T-helper 1 cell treated with Interleukin-12 subunit alpha and Interleukin-12 subunit beta and Interleukin-4 antibody, amounts not matched to agents 30 μg/mL and 1 μg/mL, for 36 hours (primary cell): ENCODE data around the gene ZMYND11.
"Not testable (repeated sequence)": the region's sequence is repeated elsewhere in the genome, so short reads cannot be mapped to it uniquely, and the experiment has no call there.

Experiments used
- H3K27ac Mint-ChIP-seq: one replicate; pipeline ENCODE4 v1.8.0; 2021; ENCODE audit warnings: mild to moderate bottlenecking, mixed read lengths
- H3K27me3 Mint-ChIP-seq: one replicate; pipeline ENCODE4 v1.8.0; 2021; ENCODE audit warnings: low read depth, mixed read lengths
- H3K36me3 Mint-ChIP-seq: one replicate; pipeline ENCODE4 v1.8.0; 2021; ENCODE audit warnings: low read depth, mixed read lengths
- H3K4me1 Mint-ChIP-seq: one replicate; pipeline ENCODE4 v1.8.0; 2021; ENCODE audit warnings: low read depth, mixed read lengths
- H3K4me3 Mint-ChIP-seq: one replicate; pipeline ENCODE4 v1.8.0; 2021; ENCODE audit warnings: mild to moderate bottlenecking, moderate library complexity, mixed read lengths
- H3K9me3 Mint-ChIP-seq: one replicate; pipeline ENCODE4 v1.8.0; 2021; ENCODE audit warnings: mixed read lengths

The ZMYND11 gene

DNA sequence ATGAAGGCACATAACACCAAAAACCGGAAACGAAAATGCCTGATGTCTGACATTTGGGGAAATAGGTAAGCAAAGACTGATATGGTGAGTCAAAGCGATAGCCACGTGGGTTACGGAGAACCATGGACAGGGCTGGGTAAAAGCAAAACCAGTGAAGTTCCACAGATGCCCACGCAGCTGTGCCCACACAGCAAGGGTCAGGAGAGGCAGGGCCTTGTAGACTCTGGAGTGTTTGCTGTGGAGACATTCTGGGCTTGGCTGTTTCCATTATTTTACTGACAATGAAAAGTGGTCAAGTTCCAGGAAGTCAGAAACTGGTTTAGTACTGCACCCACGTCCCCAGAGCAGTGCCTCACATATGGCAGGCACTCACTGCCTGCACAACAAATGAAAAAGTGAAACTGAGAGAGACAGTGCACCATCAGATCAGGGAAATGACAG lies 148.7 kb downstream of the ZMYND11 start:
- Mint-ChIP-seq H3K27me3 (no peaks in the 10 kb centered on the region), H3K4me1 (peaks cover 17% of the 10 kb centered on the region), H3K36me3 (peaks cover 5% of the 10 kb centered on the region), H3K27ac (peak overlapping the region; percentile 80), H3K9me3 (no peaks in the 10 kb centered on the region), H3K4me3 (peak overlapping the region; percentile 29)

DNA sequence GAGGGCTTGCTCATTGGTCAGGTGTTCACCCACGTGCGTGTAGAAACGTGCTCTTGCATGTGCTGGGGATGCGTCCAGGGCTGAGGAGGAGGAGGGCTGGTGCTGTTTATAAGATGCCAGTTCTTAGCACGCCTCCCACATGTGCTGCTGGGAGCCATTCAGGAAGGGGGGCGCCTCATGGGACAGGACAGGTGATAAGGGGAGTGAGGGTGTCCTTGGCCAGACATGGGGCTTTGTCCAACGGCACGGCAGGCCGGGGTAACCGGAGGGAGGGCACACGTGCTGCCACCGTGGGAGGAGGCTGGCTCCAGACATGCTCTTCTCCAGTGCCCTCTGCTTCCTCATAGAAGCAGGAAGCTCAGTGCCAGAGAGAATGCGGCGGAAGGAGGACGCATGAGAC lies 150.0 kb downstream of the ZMYND11 start:
- Mint-ChIP-seq H3K4me3 (no peak overlapping the region), H3K27ac (no peak overlapping the region), H3K9me3 (no peaks in the 10 kb centered on the region), H3K27me3 (no peaks in the 10 kb centered on the region), H3K4me1 (peaks cover 17% of the 10 kb centered on the region), H3K36me3 (peaks cover 5% of the 10 kb centered on the region)

DNA sequence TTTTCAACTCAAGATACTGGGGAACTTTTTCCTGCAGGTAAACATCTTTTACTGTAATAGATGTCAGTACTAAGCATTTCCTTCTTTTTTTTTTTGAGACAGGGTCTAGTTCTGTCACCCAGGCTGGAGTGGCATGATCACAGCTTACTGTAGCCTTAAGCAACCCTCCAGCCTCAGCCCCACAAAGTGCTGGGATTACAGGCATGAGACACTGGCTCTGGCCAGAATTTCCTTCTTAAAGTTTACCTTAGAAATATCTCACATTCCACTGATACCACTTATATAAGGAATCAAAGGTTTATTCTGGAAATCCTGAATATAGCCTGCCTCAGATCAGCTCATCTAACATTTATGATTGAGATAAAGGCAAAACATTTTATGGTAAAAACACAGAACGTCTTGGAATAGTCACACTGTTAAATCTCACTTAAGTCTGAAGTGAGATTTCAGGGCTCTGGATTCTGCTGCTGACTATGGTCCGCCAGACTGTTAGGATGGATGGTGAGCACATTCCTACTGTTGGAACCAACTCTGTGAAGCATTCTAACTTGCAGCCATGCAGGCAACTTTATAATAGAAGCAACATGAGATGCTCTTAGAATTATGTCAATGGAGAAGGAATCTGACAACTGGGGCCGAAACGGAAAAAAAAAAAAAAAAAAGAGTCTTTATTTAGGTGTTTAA lies 151.9 kb downstream of the ZMYND11 start:
- H3K36me3 Mint-ChIP-seq: peaks cover 5% of the 10 kb centered on the region
- H3K4me3 Mint-ChIP-seq: no peak overlapping the region
- H3K27me3 Mint-ChIP-seq: no peaks in the 10 kb centered on the region
- peaks cover 16% of the 10 kb centered on the region for H3K4me1 Mint-ChIP-seq
- H3K27ac Mint-ChIP-seq: no peak overlapping the region
- no peaks in the 10 kb centered on the region for H3K9me3 Mint-ChIP-seq

DNA sequence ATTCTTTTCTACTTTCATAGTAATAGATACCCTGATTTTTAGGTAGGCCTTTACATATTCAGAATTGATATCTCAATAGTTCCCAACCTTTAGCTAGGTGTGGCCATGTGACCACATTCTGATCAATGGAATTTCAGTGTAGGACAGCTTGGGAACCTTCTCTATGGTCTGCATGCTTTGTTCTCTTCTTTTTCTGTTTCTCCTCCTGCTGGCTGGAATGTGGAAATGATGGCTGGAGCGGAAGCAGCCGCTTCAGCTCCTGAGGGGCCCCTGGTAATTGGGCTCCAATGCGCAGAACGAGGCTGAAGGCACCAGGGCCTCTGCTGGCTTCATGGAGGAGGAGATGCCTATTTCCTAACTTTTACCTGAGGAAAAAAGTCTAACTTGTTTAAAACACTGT lies 152.6 kb downstream of the ZMYND11 start:
- no peaks in the 10 kb centered on the region for H3K27me3 Mint-ChIP-seq

DNA sequence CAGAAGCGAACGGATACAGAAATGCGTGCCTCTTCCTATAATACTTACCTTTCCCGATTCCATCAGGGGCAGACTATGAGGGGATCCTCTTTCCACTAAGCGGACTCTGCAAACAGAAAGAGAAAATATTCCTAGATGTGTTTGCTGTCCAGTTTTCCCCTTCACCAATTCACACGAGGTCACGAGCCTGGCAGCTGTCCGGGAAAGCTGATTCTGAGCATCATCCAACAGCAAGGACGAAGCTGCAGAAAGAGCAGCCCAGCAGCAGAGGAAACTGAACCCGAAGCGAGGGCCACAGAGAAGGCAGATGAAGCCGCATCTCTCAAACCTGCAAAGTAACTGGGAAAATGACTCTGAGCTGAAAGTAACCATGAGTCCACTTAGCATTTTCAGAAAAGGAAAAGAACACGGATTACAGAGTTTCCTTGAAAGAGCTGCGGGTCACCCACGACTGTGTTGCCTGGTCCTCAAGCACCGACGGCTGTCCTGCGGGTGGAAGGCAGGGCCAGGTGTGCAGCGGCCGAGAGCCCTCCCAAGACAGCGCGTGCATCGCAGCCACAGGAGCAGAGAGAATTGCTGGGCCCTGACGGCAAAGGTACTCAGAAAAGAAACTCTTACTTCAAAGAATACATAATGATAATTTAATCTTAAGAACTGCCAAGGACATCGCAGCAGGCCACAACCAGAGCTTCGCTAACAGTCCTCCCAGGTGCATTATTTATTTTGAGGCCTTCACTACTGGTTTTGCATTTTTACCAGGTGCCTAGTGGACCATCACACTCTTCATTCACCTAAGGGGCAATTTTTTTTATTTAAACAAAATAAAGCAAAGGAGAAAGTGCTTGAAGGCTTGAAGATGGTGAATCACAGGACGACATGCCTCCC lies 153.3 kb downstream of the ZMYND11 start:
- Mint-ChIP-seq H3K9me3 (no peaks in the 10 kb centered on the region), H3K4me3 (no peak overlapping the region), H3K36me3 (peaks cover 5% of the 10 kb centered on the region), H3K4me1 (peaks cover 10% of the 10 kb centered on the region), H3K27ac (no peak overlapping the region), H3K27me3 (no peaks in the 10 kb centered on the region)

More for the DNA sequence above, 152.6 kb downstream of the ZMYND11 start:
- H3K4me1 Mint-ChIP-seq: peaks cover 16% of the 10 kb centered on the region
- no peak overlapping the region for H3K4me3 Mint-ChIP-seq
- no peak overlapping the region for H3K27ac Mint-ChIP-seq
- H3K36me3 Mint-ChIP-seq: peaks cover 5% of the 10 kb centered on the region
- no peaks in the 10 kb centered on the region for H3K9me3 Mint-ChIP-seq

DNA sequence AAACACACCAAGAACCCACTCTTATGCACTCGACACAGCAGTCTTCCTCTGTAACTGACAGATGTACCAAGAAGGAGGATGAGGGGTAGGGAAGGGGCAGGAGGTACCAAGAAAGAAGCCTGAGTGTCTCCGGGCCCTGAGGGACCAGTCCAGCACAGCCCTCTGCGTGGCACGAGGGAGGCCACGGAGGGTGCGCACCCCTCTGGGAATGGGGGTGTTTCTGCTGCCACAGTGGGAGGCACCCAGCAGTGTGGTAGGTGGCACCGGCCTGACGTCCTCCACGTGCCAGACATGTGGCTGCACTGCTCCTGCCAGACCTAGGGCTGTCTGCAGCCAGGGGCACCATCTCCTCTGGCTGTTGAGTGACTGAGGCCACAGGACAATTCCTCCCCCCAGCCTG lies 154.3 kb downstream of the ZMYND11 start:
- no peaks in the 10 kb centered on the region for H3K9me3 Mint-ChIP-seq
- H3K27ac Mint-ChIP-seq: no peak overlapping the region
- peaks cover 1% of the 10 kb centered on the region for H3K36me3 Mint-ChIP-seq
- H3K4me1 Mint-ChIP-seq: peaks cover 3% of the 10 kb centered on the region
- H3K4me3 Mint-ChIP-seq: no peak overlapping the region
- no peaks in the 10 kb centered on the region for H3K27me3 Mint-ChIP-seq

DNA sequence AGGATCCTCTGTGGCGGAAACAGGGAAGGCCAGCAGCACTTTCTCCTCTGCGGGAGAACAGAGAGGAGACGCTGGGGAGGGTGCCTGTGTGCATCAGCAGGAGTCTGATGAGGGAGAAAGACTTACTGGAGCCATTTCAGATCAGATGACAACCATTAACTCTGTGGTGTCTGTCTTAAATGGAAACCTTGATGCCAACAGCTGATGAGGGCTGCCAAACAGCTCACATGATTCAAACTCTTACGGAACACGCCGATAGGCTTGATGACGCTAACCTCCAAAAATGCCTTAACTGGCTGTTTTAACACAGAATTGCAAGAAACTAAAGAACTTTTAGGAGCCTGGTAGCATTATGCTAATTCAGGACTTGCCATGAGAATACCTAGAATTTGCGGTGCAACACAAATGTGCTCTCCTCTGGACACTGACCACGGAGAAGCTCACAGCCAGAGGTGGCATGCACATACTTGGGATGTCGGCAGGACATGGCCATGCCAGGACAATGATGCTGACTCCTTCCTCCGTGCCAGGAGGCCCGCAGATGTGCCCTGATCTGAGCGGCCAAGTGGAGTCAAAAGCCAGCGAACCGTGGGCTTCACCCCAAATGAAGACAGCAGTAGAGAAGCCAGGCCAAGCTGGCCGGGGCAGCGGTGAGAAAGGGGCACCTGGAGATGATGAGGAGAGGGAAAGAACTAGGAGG lies 154.9 kb downstream of the ZMYND11 start:
- Mint-ChIP-seq H3K4me3 (no peak overlapping the region), H3K27me3 (no peaks in the 10 kb centered on the region), H3K4me1 (peaks cover 3% of the 10 kb centered on the region), H3K36me3 (peaks cover under 1% of the 10 kb centered on the region), H3K27ac (no peak overlapping the region), H3K9me3 (no peaks in the 10 kb centered on the region)

DNA sequence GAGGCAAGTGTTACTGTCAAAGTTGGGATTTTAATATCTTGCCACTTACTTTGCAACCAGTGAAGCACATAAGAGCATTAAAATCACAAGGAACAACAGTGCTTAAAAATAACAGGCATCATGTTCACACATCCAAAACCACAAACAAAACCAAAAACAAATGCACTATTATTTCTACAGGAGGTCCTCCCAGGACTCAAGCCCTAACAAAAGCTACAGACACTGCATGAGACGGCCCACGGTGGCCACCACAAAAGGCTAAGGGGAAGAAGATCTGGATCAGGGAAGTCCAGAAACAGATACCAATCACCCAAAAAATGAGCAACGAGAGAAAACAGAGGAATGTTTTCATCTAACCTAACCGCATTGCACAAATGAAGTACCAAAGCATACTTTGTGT lies 158.4 kb downstream of the ZMYND11 start:
- H3K4me1 Mint-ChIP-seq: peaks cover 3% of the 10 kb centered on the region
- no peaks in the 10 kb centered on the region for H3K36me3 Mint-ChIP-seq
- H3K9me3 Mint-ChIP-seq: no peaks in the 10 kb centered on the region
- H3K27me3 Mint-ChIP-seq: no peaks in the 10 kb centered on the region
- H3K4me3 Mint-ChIP-seq: no peak overlapping the region
- no peak overlapping the region for H3K27ac Mint-ChIP-seq

DNA sequence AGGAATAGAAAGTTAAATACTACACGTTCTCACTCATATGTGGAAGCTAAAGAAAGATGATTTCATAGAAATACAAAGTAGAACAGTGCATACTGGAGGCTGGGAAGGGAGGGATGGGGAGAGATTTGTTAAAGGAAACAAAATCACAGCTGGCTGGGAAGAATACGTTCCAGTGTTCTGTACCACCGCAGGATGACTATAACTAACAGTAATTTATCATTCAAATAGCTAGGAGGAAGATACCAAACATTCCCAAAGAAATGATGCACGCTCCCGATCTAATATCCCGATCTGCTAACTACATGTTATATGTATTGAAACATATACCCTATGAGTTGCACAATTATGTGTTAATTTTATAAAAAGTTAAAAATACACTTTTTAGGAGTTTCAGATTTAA lies 162.3 kb downstream of the ZMYND11 start:
- Mint-ChIP-seq H3K36me3 (no peaks in the 10 kb centered on the region), H3K4me1 (peaks cover 3% of the 10 kb centered on the region), H3K9me3 (no peaks in the 10 kb centered on the region), H3K27me3 (no peaks in the 10 kb centered on the region), H3K27ac (no peak overlapping the region), H3K4me3 (no peak overlapping the region)

DNA sequence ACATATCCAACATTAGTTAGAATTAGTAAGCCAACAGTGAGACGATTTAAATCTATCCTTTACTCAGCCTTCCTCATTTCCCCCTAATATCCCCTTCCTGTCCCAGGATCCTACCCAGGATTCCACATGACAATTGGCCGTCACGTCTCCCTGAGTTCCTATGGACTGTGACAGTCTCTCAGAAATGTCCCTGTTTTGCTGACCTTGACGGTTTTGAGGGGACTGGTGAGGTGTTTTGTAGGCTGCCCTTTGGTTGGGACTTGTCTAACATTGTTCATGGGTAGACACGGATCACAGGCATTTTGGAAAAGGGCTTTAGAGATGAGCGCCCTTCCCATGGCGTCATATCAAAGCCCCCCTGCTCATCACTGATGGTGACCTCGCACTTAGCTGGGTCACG lies 162.8 kb downstream of the ZMYND11 start:
- H3K36me3 Mint-ChIP-seq: no peaks in the 10 kb centered on the region
- no peaks in the 10 kb centered on the region for H3K9me3 Mint-ChIP-seq
- peaks cover 3% of the 10 kb centered on the region for H3K4me1 Mint-ChIP-seq
- H3K27ac Mint-ChIP-seq: no peak overlapping the region
- no peak overlapping the region for H3K4me3 Mint-ChIP-seq
- H3K27me3 Mint-ChIP-seq: no peaks in the 10 kb centered on the region

DNA sequence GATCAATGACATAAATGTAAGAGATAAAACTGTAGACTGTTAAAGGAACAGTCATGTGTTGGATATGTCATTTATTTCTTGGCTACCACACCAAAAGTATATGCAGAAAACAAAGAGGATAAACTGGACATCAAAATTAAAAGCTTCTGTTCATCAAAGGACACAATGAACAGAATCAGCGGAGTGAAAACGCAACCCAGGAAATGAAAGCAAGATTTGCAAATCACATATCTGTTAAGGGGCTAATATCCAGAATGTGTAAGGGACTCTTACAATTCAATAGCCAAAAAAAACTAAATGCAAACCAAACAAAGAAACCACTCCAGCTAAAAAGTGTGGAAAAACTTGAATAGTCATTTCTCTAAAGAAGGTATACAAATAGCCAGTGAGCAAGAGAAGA lies 164.3 kb downstream of the ZMYND11 start:
- H3K4me3 Mint-ChIP-seq: no peak overlapping the region
- H3K27me3 Mint-ChIP-seq: no peaks in the 10 kb centered on the region
- no peaks in the 10 kb centered on the region for H3K9me3 Mint-ChIP-seq
- no peak overlapping the region for H3K27ac Mint-ChIP-seq
- H3K4me1 Mint-ChIP-seq: no peaks in the 10 kb centered on the region
- no peaks in the 10 kb centered on the region for H3K36me3 Mint-ChIP-seq

DNA sequence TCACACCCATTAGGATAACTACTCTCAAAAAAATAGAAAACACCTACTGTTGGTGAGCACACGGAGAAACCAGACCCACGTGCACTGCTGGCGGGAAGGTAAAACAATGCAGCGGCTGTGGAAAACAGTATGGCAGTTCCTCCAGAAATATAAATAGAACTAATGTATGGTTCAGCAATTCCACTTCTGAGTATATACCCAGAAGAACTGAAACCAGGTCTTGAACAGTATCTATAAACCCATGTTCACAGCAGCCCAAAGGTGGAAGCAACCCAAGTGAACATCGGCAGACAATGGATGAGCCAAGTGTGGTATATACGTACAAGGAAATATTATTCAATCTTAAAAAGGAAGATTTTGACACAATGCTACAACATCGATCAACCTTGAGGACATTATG lies 164.7 kb downstream of the ZMYND11 start:
- H3K4me1 Mint-ChIP-seq: no peaks in the 10 kb centered on the region
- no peak overlapping the region for H3K27ac Mint-ChIP-seq
- H3K36me3 Mint-ChIP-seq: no peaks in the 10 kb centered on the region
- no peaks in the 10 kb centered on the region for H3K9me3 Mint-ChIP-seq
- H3K4me3 Mint-ChIP-seq: no peak overlapping the region
- H3K27me3 Mint-ChIP-seq: no peaks in the 10 kb centered on the region

DNA sequence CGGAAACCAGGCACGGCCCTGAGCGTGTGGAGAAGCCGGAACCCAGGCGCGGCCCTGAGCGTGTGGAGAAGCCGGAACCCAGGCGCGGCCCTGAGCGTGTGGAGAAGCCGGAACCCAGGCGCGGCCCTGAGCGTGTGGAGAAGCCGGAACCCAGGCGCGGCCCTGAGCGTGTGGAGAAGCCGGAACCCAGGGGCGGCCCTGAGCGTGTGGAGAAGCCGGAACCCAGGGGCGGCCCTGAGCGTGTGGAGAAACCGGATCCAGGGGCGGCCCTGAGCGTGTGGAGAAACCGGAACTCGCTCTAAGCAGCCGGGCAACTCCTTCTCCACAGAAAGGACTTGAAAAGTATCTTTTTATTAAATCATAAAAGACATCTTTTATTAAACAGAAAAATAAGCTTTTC lies 165.3 kb downstream of the ZMYND11 start:
- H3K27me3 Mint-ChIP-seq, H3K36me3 Mint-ChIP-seq, H3K9me3 Mint-ChIP-seq, H3K4me1 Mint-ChIP-seq, H3K4me3 Mint-ChIP-seq, H3K27ac Mint-ChIP-seq: not testable (repeated sequence)

DNA sequence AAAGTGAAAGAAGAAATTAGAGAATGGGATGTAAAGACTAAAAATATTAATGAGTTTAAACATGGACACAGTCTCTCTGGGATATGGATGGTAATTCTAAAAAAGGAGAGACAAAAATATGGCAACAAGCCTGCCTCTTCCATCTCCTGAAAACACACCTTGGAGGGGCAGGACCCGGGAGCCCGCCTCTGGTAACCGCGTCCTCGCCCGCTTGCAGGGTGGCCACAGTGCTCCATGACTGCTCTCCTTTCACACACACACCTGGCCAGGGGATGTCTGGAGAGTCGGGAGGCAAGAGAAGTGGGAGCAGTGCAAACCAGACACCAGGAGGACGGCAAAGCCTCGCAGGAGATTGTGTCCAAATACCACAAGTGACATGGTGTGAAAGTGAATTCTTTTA lies 166.3 kb downstream of the ZMYND11 start:
- Mint-ChIP-seq H3K36me3 (no peaks in the 10 kb centered on the region), H3K27ac (no peak overlapping the region), H3K4me1 (no peaks in the 10 kb centered on the region), H3K27me3 (no peaks in the 10 kb centered on the region), H3K4me3 (no peak overlapping the region), H3K9me3 (no peaks in the 10 kb centered on the region)
